PFSK-1 (cell line): ENCODE results near the gene ZCCHC2.

Source experiments
- FOXP2 ChIP-seq: optimal IDR thresholded peaks from 2 replicates; pipeline ENCODE3; 2011; ENCODE audit warnings: borderline replicate concordance, control low read depth, inconsistent platforms; ENCODE audit not compliant: insufficient read depth; ENCODE audit errors: extremely low read length, extremely low read depth
- POLR2AphosphoS5 ChIP-seq: IDR thresholded peaks from 2 replicates; pipeline ENCODE4 v1.6.1; 2012; ENCODE audit warnings: low read depth, mild to moderate bottlenecking, control low read depth, low read length, moderate library complexity
- SIN3A ChIP-seq: IDR thresholded peaks from 2 replicates; pipeline ENCODE4 v1.6.1; 2012; ENCODE audit warnings: mild to moderate bottlenecking, low read length, moderate library complexity, borderline replicate concordance; ENCODE audit not compliant: insufficient read depth
- TAF1 ChIP-seq: IDR thresholded peaks from 2 replicates; pipeline ENCODE4 v1.6.1; 2012; ENCODE audit warnings: low read length, control low read depth, borderline replicate concordance; ENCODE audit not compliant: insufficient read depth
- TF ChIP-seq, protein P1 (sequence below), 2 experiments: IDR thresholded peaks; 2 replicates each; pipeline versions ENCODE4 v1.6.1 to v1.8.0; 2011 to 2012; ENCODE audit warnings: low read depth in 2 of 2, low read length in 2 of 2, control low read depth in 1 of 2, inconsistent platforms in 1 of 2, mild to moderate bottlenecking in 1 of 2, moderate library complexity in 1 of 2; ENCODE audit not compliant: insufficient read depth in 1 of 2

ZCCHC2 gene

DNA sequence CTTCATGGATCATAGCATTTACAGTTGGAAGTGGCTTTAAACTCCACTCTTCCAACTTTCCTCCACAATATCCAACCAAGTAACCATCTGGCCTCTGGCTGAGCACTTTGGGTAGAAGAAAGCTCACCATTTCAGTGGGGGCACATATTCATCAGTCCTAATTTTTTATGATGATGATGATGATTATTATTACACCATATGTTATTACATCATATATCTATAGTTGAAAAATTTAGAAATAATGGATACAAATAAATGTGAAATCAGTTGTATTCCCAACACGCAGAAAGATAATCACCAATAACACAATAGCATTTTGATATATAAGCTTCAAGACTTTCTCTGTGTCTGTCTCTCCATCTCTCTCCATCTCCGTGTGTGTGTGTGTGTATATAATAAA is 26.6 kb upstream of the ZCCHC2 start:
- TF ChIP-seq TAF1 (no peak), POLR2AphosphoS5 (no peak), SIN3A (no peak), FOXP2 (no peak)
- TF ChIP-seq, protein P1, sequence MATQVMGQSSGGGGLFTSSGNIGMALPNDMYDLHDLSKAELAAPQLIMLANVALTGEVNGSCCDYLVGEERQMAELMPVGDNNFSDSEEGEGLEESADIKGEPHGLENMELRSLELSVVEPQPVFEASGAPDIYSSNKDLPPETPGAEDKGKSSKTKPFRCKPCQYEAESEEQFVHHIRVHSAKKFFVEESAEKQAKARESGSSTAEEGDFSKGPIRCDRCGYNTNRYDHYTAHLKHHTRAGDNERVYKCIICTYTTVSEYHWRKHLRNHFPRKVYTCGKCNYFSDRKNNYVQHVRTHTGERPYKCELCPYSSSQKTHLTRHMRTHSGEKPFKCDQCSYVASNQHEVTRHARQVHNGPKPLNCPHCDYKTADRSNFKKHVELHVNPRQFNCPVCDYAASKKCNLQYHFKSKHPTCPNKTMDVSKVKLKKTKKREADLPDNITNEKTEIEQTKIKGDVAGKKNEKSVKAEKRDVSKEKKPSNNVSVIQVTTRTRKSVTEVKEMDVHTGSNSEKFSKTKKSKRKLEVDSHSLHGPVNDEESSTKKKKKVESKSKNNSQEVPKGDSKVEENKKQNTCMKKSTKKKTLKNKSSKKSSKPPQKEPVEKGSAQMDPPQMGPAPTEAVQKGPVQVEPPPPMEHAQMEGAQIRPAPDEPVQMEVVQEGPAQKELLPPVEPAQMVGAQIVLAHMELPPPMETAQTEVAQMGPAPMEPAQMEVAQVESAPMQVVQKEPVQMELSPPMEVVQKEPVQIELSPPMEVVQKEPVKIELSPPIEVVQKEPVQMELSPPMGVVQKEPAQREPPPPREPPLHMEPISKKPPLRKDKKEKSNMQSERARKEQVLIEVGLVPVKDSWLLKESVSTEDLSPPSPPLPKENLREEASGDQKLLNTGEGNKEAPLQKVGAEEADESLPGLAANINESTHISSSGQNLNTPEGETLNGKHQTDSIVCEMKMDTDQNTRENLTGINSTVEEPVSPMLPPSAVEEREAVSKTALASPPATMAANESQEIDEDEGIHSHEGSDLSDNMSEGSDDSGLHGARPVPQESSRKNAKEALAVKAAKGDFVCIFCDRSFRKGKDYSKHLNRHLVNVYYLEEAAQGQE (IDR thresholded peaks at IDR 0.05; ENCODE audit: insufficient read depth in 1 of 2, low read depth in 2 of 2, low read length in 2 of 2) = no peak

- no peak for TF ChIP-seq TAF1
- TF ChIP-seq FOXP2 = no peak
- TF ChIP-seq SIN3A = no peak
- no peak for TF ChIP-seq POLR2AphosphoS5
Observed at GRCh38 chr18:62497190-62497772, 25.5 kb upstream of the ZCCHC2 start.

GRCh38 chr18:62498616-62499262 is 24.1 kb upstream of the ZCCHC2 start:
- TF ChIP-seq, protein P1 (IDR thresholded peaks at IDR 0.05; ENCODE audit: insufficient read depth in 1 of 2, low read depth in 2 of 2, low read length in 2 of 2) = no peak
- TF ChIP-seq SIN3A = no peak
- TF ChIP-seq POLR2AphosphoS5 = no peak
- no peak for TF ChIP-seq TAF1
- no peak for TF ChIP-seq FOXP2

- no peak for TF ChIP-seq POLR2AphosphoS5
- TF ChIP-seq SIN3A = no peak
- no peak for TF ChIP-seq FOXP2
- TF ChIP-seq TAF1 = no peak
- TF ChIP-seq, protein P1 (IDR thresholded peaks at IDR 0.05; ENCODE audit: insufficient read depth in 1 of 2, low read depth in 2 of 2, low read length in 2 of 2) = no peak
Observed at GRCh38 chr18:62499263-62499650, 23.6 kb upstream of the ZCCHC2 start.

DNA sequence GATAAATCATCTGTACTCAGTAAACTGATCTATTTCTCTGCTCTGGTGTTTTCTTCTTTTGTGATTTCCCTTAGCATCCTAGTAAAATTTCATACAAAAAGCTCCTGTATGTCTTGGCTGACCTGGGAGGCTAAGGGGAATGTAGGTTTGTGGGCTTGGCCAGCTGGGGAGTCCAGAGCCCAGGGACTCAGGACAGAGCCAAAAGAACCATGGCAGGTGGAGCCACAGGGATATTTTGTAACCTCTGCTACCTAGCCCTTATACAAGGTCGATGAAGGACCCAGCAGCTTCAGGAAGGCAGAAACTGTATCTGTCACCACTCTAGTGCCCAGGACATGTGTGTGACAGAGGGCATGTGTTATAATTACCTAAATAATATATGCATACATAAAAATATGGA is 22.7 kb upstream of the ZCCHC2 start:
- TF ChIP-seq SIN3A = no peak
- TF ChIP-seq FOXP2 = no peak
- no peak for TF ChIP-seq POLR2AphosphoS5
- no peak for TF ChIP-seq TAF1
- TF ChIP-seq, protein P1 (IDR thresholded peaks at IDR 0.05; ENCODE audit: insufficient read depth in 1 of 2, low read depth in 2 of 2, low read length in 2 of 2) = no peak
